ENCODE results near the gene GPR34.
"Not testable (repeated sequence)": the region's sequence is repeated elsewhere in the genome, so short reads cannot be mapped to it uniquely, and the experiment has no call there.

GPR34 gene, protein sequence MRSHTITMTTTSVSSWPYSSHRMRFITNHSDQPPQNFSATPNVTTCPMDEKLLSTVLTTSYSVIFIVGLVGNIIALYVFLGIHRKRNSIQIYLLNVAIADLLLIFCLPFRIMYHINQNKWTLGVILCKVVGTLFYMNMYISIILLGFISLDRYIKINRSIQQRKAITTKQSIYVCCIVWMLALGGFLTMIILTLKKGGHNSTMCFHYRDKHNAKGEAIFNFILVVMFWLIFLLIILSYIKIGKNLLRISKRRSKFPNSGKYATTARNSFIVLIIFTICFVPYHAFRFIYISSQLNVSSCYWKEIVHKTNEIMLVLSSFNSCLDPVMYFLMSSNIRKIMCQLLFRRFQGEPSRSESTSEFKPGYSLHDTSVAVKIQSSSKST
- 0 to 0.39 (median 0.25) reads per million in 3 experiments for total RNA-seq

DNA sequence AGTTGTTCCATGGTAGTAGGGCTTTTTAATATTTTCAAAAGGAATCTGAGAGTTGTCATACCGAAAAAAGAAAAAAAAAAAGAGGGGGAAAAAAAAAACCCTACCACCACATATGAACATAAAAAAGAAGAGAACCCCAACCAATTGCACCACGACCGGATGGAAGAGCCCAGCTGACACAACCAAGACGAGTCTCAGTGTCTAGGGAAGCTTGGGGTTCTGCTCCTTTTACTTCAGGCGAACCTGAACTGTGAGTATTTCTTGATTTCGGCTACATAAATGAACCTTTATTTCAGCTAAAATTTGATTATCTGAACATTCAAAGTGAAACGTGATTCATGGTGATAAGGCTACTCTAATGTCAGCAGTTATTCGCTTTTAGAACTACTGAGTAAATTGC, at the start of gene GPR34:
Gene GPR34 (plus strand): TSS at position 139 of the 400 bp plus-strand sequence. CDS start 6,661 bp downstream, outside the sequence.
- no peak for DNase-seq

DNA sequence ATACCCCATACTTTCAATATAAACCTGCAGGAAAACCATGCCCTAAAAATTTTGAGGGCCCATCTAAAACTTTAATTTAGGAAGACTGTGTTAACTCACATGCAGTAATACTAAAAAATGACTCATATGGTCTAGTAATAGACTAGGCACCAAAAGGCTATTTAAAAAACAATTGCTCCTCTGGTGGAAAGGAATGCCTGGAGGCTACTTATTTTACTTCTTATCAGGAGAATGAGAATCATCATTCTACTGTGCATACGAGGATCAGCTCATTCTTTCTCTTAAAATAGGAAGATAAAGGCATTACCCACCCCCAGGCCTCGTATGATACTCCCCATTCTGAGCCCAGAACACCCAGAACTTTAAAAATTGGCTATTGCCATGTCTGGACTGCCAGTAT, 42.6 kb upstream of the GPR34 start:
- DNase-seq: not testable (repeated sequence)

DNA sequence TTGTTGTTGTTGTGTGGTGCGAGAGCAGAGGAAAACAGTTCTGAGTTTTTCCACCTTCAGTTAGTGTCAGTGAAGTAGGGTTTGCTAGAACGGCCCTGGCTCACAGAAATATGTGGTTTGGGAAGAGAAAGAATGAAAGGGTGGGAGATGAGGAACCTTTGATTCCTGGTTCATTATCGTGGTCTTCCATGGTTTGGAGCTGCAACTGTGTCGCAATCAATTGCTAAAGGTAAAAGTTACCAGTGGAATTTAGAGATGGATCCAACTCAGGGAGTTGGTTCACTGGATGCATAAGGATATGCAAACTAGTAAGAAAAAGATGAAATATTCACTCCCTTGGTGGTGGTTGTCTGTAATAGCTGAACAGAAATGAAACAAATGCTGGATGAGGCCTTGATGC, 35.6 kb upstream of the GPR34 start:
- DNase-seq: no peak

DNA sequence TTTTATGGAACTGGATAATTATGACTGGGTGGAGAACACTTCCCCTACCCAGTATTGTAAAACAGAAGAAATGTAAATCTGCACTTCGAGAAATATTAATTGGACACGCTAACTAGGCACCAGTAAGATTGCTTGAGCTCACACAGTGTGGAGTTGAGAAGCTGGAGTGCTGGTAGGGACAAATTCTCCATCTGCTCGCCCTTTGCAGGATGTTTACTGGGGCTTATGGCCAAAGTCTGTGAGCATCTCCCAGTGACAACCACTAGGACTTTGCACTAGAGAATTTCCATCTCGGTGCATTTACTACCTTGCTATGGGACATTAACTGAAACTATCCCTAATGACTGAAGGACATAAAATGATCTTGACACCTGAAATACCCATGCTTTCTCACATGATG, 33.7 kb upstream of the GPR34 start:
- DNase-seq: no peak

DNA sequence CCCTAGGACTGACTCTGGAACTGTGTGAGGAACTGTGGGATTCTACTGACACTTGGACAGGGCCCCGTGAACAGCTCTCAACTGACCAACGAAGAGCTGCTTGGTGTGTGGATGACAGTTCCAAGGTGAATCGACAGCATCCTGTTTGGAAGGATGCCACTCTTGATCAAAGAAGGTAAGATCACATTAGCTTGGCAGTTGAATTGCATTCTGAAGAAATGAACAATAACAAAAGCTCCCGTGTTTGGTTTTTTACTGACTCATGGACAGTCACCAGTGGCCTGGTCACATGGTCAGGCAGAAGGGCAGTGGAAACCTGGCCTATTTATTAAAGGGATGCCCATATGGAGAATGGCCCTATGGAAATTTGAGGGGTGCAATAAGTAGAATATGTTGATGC, 33.1 kb upstream of the GPR34 start:
- no peak for DNase-seq

DNA sequence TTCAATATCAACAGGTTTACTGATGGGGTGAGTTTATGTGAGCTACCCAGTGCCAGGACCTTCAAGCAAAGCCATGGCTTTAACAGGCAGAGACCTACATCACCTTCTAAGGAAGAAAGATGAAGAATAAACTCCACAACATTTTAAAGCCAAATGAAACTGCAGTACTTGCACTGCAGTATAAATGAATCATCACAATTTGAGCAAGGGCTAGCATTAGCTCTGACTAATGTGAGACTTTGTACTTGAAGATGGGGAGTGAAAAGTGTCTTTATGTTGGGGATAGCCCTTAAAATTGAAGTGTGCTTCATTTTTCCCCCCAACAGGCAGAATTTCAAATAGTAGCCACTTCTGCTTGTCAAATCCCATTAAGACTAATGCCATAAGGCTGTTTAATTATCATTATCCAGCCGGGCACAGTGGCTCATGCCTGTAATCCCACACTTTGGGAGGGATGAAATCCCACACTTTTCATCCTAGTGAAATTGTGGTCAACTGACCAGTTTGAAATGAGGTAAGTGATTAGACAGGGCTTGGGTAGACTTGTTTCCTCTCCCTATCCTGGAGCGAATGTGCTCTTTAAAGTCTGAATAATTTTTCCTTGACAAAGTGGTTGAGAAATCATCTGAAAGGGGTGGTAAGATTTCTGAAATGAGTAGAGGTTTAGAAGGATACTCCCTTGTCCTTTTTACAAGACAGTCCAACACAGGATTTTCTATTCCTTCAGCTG, 27.2 kb upstream of the GPR34 start:
- DNase-seq: no peak

DNA sequence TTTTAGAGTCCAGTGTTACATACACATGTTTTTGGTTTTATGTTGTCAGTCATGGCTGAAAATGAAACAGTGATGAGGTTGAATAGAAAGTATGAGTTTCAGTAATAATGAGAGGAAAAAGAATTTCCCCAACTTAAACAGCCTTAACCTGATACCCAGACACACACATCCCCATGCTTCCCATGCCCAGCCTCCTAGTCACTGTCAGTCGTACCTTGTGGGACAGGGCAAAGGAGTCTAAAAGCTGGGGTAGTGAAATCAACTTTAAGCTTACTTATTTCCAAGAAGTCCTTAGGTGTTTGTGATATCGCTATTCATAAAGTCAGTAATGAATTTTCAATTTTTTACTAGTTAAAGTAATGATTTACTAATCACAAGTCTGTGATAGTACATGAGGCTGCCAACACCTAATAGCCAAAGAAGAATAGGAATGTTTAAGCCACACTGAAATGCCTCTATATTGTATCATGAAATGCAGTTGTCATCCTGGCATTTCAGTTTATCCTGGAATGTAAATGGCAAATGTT, 24.3 kb upstream of the GPR34 start:
- no peak for DNase-seq

DNA sequence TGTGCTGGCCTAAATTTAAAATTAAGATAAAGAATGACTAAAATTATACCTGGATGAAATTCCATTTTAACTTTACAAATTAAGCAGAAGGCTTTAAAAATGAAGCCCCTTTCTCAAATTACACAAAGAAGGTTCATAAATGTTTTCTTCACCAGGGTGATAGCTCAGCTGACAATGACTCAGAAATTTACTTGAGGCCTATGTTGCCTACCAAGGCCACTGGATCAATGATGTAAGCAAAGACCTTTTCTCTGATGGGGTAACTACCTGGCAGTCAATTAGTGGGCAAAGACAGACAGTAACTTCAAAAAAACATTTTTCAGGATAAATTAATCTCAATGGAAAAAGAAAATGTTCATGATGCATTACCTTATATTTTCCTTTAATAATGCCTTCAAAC, 23.9 kb upstream of the GPR34 start:
- no peak for DNase-seq

DNA sequence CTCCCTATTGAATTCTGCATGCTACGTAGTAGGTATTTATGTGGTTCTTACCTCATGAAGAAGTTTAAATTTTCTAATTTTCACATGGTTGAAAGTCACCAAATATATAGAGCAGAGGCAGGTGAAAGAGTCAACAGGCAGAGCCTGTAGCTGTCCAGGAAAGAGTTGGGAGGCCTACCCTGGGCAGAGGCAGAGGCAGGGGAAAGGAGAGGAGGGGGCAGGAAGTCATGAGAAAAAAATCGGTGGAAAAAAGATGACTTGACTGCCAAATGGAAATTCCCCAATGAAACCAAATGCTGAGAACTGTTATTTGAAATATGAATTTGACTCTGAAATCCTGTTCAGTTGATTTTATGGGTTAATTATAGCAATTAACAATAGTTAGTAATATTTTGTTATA, 23.1 kb upstream of the GPR34 start:
- no peak for DNase-seq

DNA sequence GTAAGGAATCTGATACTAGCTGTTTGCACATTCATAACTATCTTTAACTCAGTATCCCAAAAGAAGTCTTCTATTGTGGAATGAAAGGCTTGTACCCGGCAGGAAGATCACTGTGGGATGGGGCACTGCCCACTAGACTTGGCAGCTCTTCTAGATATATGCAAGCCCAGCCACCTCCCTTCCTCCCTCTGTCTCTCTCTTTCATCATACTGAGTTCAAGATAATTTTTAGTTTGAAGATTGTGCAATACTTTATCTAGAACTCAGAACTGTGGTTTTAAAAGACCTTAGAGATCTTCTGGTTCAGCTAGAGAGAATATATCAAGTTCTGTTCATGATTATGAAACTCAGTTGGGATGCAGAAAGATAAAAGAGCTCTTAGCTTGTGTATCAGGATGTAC, 22.5 kb upstream of the GPR34 start:
- DNase-seq: no peak

DNA sequence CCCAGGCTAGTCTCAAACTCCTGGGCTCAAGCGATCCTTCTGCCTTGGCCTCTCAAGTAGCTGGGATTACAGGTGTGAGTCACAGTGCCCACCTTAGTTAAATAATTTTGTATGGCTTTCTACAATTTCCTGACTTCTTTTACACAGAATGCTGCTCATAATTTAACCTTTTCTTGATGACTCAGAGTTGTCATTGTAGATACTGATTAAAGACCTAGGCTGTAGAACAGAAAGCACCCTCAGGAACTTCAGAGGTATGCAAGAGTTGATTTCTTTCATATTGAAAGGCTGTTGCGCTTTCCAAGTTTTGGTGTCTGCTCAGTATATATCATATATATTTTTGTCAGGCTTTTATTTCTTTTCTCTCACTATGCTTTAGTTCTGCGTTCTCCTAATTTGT, 21.1 kb upstream of the GPR34 start:
- DNase-seq: no peak

DNA sequence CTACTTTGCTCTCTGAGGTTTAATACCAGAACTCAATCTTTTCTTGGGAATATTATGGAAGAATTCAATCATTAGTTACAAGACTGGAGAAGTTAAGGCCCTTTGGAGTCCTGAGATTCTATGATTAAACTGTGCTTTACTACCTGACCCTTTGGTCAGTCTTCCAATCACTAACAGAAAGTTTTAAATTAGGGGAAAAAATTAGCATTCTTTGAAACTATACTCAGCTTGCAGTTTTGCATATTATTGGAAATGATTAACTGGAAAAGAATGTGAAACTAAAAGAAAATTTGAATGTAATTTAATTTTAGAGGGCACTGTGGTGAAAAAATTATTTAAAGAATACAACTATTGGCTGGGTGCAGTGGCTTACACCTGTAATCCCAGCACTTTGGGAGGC, 18.7 kb upstream of the GPR34 start:
- DNase-seq: no peak

DNA sequence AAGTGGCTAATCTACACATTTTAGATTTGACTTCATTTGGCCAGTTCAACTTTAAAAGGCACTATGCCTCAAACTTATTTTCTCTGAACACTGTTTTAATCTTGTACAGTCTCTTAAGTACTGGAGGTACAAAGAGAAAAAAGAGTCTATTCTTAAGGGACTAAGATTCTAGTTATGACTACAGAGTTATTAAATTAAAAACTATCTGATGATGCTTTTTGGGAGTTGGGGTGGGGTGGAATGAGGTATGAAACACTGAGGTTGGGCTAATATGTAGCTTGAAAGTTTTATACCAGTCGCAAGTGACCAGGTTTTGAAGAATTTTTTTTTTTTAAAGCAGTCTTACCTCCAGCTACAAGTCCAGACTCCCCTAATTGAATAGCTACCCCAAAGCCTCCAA, 17.7 kb upstream of the GPR34 start:
- DNase-seq: no peak

DNA sequence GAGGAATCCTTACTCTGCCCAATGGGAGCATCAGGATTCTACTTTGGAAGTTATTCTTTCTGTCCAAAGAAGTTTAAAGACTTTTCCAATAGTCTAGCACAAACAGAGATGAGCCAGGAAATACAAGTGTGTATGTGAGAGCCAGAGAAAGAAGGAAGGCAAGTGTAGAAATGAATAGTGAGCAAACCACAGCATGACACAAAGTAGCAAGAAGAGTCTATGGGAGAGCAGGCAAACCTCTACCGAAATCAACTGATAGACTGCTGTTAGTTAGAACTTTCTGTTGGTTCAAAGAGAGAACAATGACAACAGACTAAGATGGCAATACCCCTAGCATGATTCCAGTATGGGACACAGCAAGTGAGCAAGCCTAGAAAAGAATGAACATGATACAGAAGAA, 16.1 kb upstream of the GPR34 start:
- no peak for DNase-seq

DNA sequence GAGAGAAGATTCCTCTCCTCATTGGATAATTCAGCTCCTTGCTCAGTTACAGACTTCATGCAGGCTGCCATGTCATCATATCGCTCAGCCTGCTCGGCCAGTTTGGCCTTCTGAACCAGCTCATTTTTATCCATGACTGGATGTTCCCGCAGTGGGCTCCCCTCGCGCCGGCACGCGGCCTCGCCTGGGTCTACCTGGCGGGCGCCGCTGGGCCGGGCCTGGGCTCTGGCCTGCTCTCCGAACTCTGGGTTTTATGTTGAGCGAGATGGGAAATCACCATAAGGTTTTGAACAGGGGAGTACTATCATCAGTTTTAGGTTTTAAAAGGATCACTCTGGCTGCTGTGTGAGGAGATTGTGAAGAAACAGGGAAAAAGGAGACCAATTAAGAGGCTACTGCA, 12.4 kb upstream of the GPR34 start:
- not testable (repeated sequence) for DNase-seq

DNA sequence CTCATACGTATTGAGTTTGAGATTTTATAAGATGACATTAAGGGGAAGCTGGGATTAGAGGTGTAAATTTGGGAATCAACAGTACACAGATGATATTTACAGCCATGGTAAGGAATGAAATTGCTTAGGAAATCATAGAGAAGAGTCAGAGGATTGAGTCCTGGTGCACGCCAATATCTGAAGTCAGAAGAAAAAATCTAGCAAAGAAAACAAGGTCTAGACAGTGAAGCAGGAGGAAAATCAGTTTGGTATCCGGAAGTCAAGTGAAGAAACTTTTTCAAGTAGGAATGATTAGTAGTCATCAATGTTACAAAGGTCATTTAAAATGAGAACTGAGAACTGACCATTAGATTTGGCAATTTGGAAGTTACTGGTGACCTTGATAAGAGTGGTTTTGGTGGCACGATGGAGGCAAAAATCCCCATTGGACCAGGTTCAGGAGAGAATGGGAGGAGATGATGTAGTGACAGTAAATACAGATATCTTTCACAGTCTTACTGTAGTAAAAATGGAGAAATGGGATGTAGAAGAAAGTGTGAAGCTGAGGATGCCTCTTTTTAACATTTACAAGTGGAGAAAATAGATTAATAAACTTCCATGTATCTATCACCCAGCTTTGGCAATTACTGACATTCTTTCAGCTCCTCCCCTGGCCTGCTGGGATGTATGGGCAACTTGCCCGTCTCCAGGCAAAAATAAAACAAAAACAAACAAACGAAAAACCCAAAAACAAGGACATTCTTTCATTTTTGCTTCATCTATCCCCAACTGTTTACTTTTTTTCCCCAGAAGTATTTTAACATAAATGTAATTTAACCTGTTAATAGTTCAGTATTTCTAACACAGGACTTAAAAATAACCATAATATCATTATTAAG, 11.4 kb upstream of the GPR34 start:
- no peak for DNase-seq

DNA sequence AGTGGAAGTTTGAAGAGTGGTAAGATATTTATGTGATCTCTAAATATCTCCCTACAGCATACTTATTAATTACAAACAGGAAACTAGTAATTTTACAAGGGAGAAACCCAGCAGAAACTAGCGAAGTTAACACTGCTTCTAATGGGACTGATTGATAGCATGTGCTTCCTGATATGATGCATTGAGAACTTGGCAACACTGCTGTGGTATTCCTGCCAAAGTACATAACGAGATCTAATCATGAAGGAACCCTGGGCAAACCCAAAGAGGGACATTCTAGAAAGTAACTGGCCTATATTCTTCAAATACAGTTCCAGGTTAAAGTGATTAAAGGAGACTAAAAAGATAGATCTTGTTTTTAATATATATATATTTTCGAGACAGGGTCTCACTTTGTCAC, 4.6 kb upstream of the GPR34 start:
- no peak for DNase-seq

DNA sequence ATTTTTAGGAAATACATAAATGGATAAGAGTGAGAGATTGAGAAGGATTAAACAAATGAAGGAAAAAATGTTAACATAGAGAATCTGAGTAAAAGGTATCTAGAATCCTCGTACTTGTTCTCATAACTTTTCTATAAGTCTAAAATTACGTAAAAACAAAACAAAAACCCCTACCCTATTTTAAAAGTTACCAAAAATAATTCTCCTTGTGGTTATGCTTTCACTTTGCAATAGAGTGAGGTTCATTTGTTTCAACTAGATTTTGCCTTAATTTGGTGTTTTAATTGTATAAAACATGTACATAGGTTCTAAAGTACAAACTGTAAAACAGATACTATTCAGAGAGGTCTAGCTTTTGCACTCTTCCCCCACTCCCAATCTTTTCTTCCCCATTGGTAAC, 3.8 kb upstream of the GPR34 start:
- no peak for DNase-seq

DNA sequence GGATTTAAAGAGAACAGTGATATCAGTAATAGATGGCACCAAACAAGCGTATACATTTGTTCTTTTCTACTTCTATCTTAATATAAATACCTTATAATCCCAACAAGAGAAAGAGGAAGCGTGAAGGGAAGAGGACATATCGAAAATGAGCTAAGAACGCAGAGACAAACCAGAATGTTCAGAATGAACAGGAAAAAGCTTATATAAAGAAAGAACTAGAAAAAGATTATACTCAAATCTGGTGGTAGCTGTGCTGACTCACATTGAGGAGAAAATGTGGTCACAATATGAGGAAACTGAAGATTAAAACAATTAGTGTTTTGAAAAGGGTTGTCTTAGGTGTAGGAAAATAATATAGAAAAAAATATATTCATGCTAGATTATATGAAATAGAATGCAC, 2.0 kb upstream of the GPR34 start:
- no peak for DNase-seq

DNA sequence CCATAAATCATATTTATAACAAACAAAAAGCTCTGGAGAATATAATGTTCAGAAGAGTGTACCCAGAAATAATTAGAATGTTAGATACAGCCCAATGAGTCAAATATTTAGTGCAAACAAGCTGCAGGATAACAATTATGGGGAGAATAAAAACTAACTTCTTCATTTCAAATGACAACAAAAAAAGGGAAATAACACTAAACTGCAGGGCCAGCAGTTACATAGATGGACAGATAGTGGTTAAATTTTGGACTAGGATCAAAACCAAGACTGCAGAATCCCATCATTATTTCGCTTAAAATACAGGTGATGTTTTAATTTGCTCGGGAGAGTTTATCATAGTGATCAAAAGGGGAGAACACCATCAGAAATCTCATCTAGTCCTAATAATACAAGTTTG, 617 bp upstream of the GPR34 start:
- DNase-seq: no peak

DNA sequence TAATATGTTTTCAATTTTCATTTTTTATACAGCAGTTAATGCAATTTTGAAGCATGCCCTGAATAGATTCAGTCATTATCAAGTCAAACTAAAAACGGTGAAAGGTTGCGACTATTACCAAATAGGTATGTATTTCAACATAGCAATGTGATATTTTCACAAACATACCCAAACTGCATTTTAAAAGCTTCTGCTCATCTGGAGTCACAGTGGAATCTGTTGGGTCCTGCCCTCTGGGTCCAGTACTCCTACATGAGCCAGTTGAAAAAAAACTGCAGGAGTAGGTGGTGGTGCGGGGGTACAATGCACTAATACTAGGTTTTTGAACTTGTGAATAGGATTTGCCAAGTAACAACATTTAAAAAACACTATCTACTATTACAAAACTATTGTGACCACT, 938 bp downstream of the GPR34 start:
- DNase-seq: no peak

DNA sequence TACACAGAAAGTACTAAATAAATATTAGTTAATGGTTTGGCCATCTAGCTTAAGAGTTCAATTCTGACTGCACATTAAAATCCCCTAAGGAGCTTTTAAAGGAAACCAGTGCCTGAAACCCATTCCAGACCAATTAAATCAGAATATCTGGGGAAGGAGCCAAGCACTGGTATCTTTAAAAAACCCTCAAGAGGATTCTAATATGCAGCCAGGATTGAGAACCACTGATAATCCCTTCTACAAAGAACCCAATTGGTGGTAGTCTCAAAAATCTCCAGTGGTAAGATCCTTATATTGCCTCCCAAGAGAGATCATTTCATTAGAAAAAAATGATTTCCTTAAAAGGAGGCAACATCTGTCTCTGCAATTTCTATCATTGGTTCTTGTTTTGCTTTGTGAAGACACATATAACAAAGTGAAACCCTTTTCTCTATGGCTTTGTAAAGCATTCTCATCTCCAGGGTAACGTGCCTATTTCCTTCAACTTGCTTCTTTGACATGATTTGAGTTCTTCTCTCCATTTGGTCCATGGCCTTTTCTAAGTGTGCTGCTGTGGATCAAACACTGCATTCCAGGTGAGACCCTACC, 3.5 kb downstream of the GPR34 start:
- DNase-seq: no peak

DNA sequence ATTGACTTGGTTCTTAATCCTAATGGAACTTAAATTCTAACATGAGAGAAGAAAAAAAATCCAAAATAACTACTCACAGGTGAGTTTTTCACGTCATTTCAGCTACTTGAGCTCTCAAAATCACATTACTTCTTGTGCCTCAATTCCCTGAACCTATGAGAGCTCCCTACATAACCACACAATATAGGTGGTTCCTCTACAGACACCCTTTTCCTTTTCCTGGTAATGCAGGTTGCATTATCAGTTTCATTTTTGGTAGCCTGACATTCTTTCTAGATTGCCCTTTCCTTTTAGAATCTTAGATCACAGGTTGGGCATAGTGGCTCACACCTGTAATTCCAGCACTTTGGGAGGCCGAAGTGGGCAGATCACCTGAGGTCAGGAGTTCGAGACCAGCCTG, 4.3 kb downstream of the GPR34 start:
- no peak for DNase-seq

Measured in central memory CD4-positive, alpha-beta T cell (primary cell).